Upper lobe of left lung (tissue), 6 donors: ENCODE measurements around the gene SPINT2. TPM values are rescaled to one million over a fixed set of nuclear protein-coding genes. Genes with fewer than 3 reads are reported as not detected.

Source experiments
- small RNA-seq, 4 donors: library from RNA; depleted of rRNA; stranded (forward); fragments of <200 nt; gene quantifications; one replicate each; pipeline ENCODE3, GENCODE V24; 2016
- total RNA-seq, 6 donors: library from RNA; depleted of rRNA in 4 of 6; stranded (reverse); fragments of >200 nt in 4 of 6; gene quantifications; one replicate each; pipeline versions ENCODE4 v1.1.0 to v1.2.1, GENCODE V29; 2016 to 2021
- donor health status: DM: no; HTN: no; CAD: no; lungs with moderate emphysema.
- donor health status: DM: no; HTN: yes; CAD: no; lungs with severe emphysema.

Gene SPINT2
- total RNA-seq, 6 donors from 2014 or later = 192 to 583 (median 317) TPM

Small RNA genes within 50 kb of the gene (small RNA-seq; reads per million reads assigned to genes)
- gene RF00019 = 0 reads per million in 4 donors

Other genes starting within 250 kb of the SPINT2 start
- under 1 TPM in 2 of 6 donors, not detected in 4; 0.40 to 0.46 TPM for gene DPF1, start 40.4 kb upstream of the SPINT2 start, total RNA-seq
- 100 to 1,000 TPM in 3 of 6 donors, 10 to 100 TPM in 3; 71.2 to 236 (median 96.2) TPM for gene PPP1R14A, start 8.2 kb upstream of the SPINT2 start, total RNA-seq
- 100 to 1,000 TPM in 4 of 6 donors, 10 to 100 TPM in 2; 65.0 to 251 (median 144) TPM for gene C19orf33, start 39.7 kb downstream of the SPINT2 start, total RNA-seq
- gene YIF1B, start 51.4 kb downstream of the SPINT2 start, total RNA-seq = 10 to 100 TPM; 15.3 to 45.8 (median 29.8) TPM
- 10 to 100 TPM in 4 of 6 donors, 1 to 10 TPM in 2; 6.8 to 22.0 (median 12.0) TPM for gene KCNK6, start 55.3 kb downstream of the SPINT2 start, total RNA-seq
- gene CATSPERG, start 71.3 kb downstream of the SPINT2 start, total RNA-seq = 10 to 100 TPM in 3 of 6 donors, 1 to 10 TPM in 3; 4.4 to 48.2 (median 10.5) TPM
- 100 to 1,000 TPM in 4 of 6 donors, 10 to 100 TPM in 2; 66.0 to 213 (median 121) TPM for gene PSMD8, start 110.0 kb downstream of the SPINT2 start, total RNA-seq
- 1 to 10 TPM in 3 of 6 donors, under 1 TPM in 3; 0.44 to 8.4 (median 0.95) TPM for gene GGN, start 123.5 kb downstream of the SPINT2 start, total RNA-seq
- gene SPRED3, start 124.1 kb downstream of the SPINT2 start, total RNA-seq = 1 to 10 TPM in 3 of 6 donors, under 1 TPM in 3; 0.11 to 2.1 (median 0.85) TPM
- gene FAM98C, start 138.5 kb downstream of the SPINT2 start, total RNA-seq = 10 to 100 TPM; 16.0 to 75.4 (median 24.2) TPM
- gene RASGRP4, start 161.6 kb downstream of the SPINT2 start, total RNA-seq = 10 to 100 TPM in 4 of 6 donors, 1 to 10 TPM in 2; 4.4 to 17.5 (median 12.6) TPM
- gene RYR1, start 169.1 kb downstream of the SPINT2 start, total RNA-seq = 10 to 100 TPM in 1 of 6 donors, 1 to 10 TPM in 5; 1.1 to 22.0 (median 5.5) TPM